Panc1 (cell line): ENCODE results near the gene CENPE. TPM values are rescaled to one million over a fixed set of nuclear protein-coding genes. Genes with fewer than 3 reads are reported as not detected.

Experiments used
- ATAC-seq: fragments of 200-7000 bp; cut with Tn5 transposase; 2 replicates; pipeline ENCODE4 v1.9.1; 2020; ENCODE audit warnings: mild to moderate bottlenecking, moderate library complexity
- BruUV-seq: library from RNA; stranded (reverse); fragments of 400-500 nt; replicated peaks from 2 replicates; lab custom pipeline; 2021; lab: Mats Ljungman, UMichigan
- CTCF ChIA-PET: fragments of 300-600 bp; sonication (Branson Sonifier 250); formaldehyde crosslinking; loops from one replicate; lab custom pipeline; 2022; ENCODE audit warnings: antibody characterized with exemption; lab: Charles Lee
- POLR2A ChIA-PET: fragments of 300-600 bp; sonication (Branson Sonifier 250); formaldehyde crosslinking; loops from one replicate; lab custom pipeline; 2022; ENCODE audit warnings: antibody characterized with exemption; lab: Charles Lee
- DNase-seq: peaks from one replicate; pipeline ENCODE4 v3.0.0-alpha.2; 2010; ENCODE audit warnings: low read depth, low spot score
- H3K27ac ChIP-seq: 2 replicates; pipeline ENCODE4 v1.5.1; 2011; ENCODE audit warnings: mild to moderate bottlenecking, low read length, inconsistent platforms
- H3K27me3 ChIP-seq: fragments of 200-500 bp; sonication (Bioruptor generic); 2 replicates; pipeline ENCODE4 v1.6.0; 2014; ENCODE audit warnings: low read length, inconsistent platforms; ENCODE audit not compliant: control insufficient read depth, insufficient read depth
- H3K36me3 ChIP-seq: fragments of 200-500 bp; sonication (Bioruptor generic); 2 replicates; pipeline ENCODE4 v1.5.1; 2014; ENCODE audit warnings: inconsistent platforms, mild to moderate bottlenecking, low read length, moderate library complexity; ENCODE audit not compliant: control insufficient read depth, insufficient read depth
- H3K4me1 ChIP-seq: 2 replicates; pipeline ENCODE4 v1.5.1; 2011; ENCODE audit warnings: inconsistent platforms, mild to moderate bottlenecking, low read length, moderate library complexity; ENCODE audit not compliant: control insufficient read depth, insufficient read depth
- H3K4me3 ChIP-seq, 2 experiments: 2 replicates each; pipeline ENCODE4 v1.5.1; 2011 to 2012; ENCODE audit warnings: low read depth in 2 of 2, low read length in 2 of 2, mild to moderate bottlenecking in 2 of 2, inconsistent platforms in 1 of 2, moderate library complexity in 1 of 2
- H3K9me3 ChIP-seq: fragments of 200-500 bp; sonication (Bioruptor generic); 2 replicates; pipeline ENCODE4 v1.5.1; 2014; ENCODE audit warnings: low read depth, mild to moderate bottlenecking, inconsistent platforms, low read length, moderate library complexity; ENCODE audit not compliant: control insufficient read depth, insufficient read depth
- POLR2AphosphoS5 ChIP-seq: IDR thresholded peaks from 2 replicates; pipeline ENCODE4 v1.6.1; 2012; ENCODE audit warnings: mild to moderate bottlenecking, low read depth, low read length, moderate library complexity
- SIN3A ChIP-seq: IDR thresholded peaks from 2 replicates; pipeline ENCODE4 v1.6.1; 2012; ENCODE audit warnings: low read depth, mild to moderate bottlenecking, low read length, moderate library complexity, borderline replicate concordance; ENCODE audit not compliant: insufficient read depth
- TCF7L2 ChIP-seq: IDR thresholded peaks from 2 replicates; pipeline ENCODE4 v1.6.1; 2011; ENCODE audit warnings: mild to moderate bottlenecking, low read depth, low read length, inconsistent platforms
- in situ Hi-C: cut with HindIII; loops from 2 replicates; pipeline ENCODE4 v1.10.0; 2016; ENCODE audit warnings: low sequenced_read_pairs, low pct_unique_long_range_greater_than_20kb
- intact Hi-C: fragments of 100-400 bp; cut with micrococcal nuclease; formaldehyde crosslinking; loops from one replicate; pipeline ENCODE4 v1.10.0; 2022; ENCODE audit not compliant: unreplicated experiment
- total RNA-seq: library from RNA; stranded (reverse); gene quantifications from one replicate; pipeline ENCODE4 v1.2.1, GENCODE V29; 2021; ENCODE audit not compliant: unreplicated experiment
- TF ChIP-seq, protein P1 (sequence below): fragments of 450-650 bp; IDR thresholded peaks from 2 replicates; pipeline ENCODE4 v1.5.1; 2017; ENCODE audit warnings: mild to moderate bottlenecking
- TF ChIP-seq, protein P2 (sequence below), 2 experiments: IDR thresholded peaks; 2 replicates each; pipeline ENCODE4 v1.6.1; 2011 to 2012; ENCODE audit warnings: low read depth in 2 of 2, control low read depth in 1 of 2, low read length in 1 of 2, mild to moderate bottlenecking in 1 of 2, moderate library complexity in 1 of 2; ENCODE audit not compliant: insufficient read depth in 1 of 2

Gene CENPE
- total RNA-seq, 1 experiment from 2014 or later, result 25.2 TPM

GRCh38 chr4:103104886-103105285 is 93.3 kb downstream of the CENPE start:
- DNase-seq, result no peak
- no peak overlapping the region for H3K4me3 ChIP-seq
- ChIA-PET POLR2A (no interaction called here), CTCF (no interaction called here)
- no peaks in the 10 kb centered on the region for H3K27me3 ChIP-seq
- TF ChIP-seq, protein P1, sequence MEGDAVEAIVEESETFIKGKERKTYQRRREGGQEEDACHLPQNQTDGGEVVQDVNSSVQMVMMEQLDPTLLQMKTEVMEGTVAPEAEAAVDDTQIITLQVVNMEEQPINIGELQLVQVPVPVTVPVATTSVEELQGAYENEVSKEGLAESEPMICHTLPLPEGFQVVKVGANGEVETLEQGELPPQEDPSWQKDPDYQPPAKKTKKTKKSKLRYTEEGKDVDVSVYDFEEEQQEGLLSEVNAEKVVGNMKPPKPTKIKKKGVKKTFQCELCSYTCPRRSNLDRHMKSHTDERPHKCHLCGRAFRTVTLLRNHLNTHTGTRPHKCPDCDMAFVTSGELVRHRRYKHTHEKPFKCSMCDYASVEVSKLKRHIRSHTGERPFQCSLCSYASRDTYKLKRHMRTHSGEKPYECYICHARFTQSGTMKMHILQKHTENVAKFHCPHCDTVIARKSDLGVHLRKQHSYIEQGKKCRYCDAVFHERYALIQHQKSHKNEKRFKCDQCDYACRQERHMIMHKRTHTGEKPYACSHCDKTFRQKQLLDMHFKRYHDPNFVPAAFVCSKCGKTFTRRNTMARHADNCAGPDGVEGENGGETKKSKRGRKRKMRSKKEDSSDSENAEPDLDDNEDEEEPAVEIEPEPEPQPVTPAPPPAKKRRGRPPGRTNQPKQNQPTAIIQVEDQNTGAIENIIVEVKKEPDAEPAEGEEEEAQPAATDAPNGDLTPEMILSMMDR, result no peak
- no peak for TF ChIP-seq SIN3A
- TF ChIP-seq POLR2AphosphoS5, result no peak
- TF ChIP-seq, protein P2, sequence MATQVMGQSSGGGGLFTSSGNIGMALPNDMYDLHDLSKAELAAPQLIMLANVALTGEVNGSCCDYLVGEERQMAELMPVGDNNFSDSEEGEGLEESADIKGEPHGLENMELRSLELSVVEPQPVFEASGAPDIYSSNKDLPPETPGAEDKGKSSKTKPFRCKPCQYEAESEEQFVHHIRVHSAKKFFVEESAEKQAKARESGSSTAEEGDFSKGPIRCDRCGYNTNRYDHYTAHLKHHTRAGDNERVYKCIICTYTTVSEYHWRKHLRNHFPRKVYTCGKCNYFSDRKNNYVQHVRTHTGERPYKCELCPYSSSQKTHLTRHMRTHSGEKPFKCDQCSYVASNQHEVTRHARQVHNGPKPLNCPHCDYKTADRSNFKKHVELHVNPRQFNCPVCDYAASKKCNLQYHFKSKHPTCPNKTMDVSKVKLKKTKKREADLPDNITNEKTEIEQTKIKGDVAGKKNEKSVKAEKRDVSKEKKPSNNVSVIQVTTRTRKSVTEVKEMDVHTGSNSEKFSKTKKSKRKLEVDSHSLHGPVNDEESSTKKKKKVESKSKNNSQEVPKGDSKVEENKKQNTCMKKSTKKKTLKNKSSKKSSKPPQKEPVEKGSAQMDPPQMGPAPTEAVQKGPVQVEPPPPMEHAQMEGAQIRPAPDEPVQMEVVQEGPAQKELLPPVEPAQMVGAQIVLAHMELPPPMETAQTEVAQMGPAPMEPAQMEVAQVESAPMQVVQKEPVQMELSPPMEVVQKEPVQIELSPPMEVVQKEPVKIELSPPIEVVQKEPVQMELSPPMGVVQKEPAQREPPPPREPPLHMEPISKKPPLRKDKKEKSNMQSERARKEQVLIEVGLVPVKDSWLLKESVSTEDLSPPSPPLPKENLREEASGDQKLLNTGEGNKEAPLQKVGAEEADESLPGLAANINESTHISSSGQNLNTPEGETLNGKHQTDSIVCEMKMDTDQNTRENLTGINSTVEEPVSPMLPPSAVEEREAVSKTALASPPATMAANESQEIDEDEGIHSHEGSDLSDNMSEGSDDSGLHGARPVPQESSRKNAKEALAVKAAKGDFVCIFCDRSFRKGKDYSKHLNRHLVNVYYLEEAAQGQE (IDR thresholded peaks at IDR 0.05; ENCODE audit: insufficient read depth in 1 of 2, low read depth in 2 of 2, low read length in 1 of 2), result no peak
- no peak for TF ChIP-seq TCF7L2
- H3K4me1 ChIP-seq, result no peaks in the 10 kb centered on the region
- no peak overlapping the region for H3K27ac ChIP-seq
- intact Hi-C loops, result no loop called here
- H3K36me3 ChIP-seq, result peaks cover 10% of the 10 kb centered on the region; the same call in 1 of the 2 replicates
- ATAC-seq, result no peak
- BruUV-seq, result no TSS peak
- no peaks in the 10 kb centered on the region for H3K9me3 ChIP-seq
- in situ Hi-C loops, result no loop called here

GRCh38 chr4:103100691-103101090 is 97.5 kb downstream of the CENPE start:
- Histone ChIP-seq H3K4me1 (no peaks in the 10 kb centered on the region; the same call in 1 of the 2 replicates), H3K27ac (no peak overlapping the region), H3K4me3 (no peak overlapping the region), H3K36me3 (no peaks in the 10 kb centered on the region; the same call in 1 of the 2 replicates), H3K9me3 (no peaks in the 10 kb centered on the region), H3K27me3 (no peaks in the 10 kb centered on the region)
- in situ Hi-C loops (no loop called here), intact Hi-C loops (no loop called here)
- no TSS peak for BruUV-seq
- POLR2A ChIA-PET, result no interaction called here
- TF ChIP-seq TCF7L2 (no peak), SIN3A (no peak), POLR2AphosphoS5 (no peak)
- TF ChIP-seq, protein P1, result no peak
- TF ChIP-seq, protein P2 (IDR thresholded peaks at IDR 0.05; ENCODE audit: insufficient read depth in 1 of 2, low read depth in 2 of 2, low read length in 1 of 2), result no peak
- DNase-seq (no peak), ATAC-seq (no peak)
- CTCF ChIA-PET, result no interaction called here
